Epithelial cell of esophagus (primary cell): ENCODE measurements around the gene ZNF396.

Experiments used
- DNase-seq: peaks from one replicate; pipeline ENCODE4 v3.0.0; 2010; ENCODE audit warnings: low read depth
- H3K4me3 ChIP-seq: 2 replicates; pipeline ENCODE4 v1.5.1; 2011; ENCODE audit warnings: mild to moderate bottlenecking, low read length, control low read depth
- TF ChIP-seq, protein P1 (sequence below): IDR thresholded peaks from 2 replicates; pipeline ENCODE4 v1.5.1; 2011; ENCODE audit warnings: low read depth, mild to moderate bottlenecking, low read length, control low read depth, inconsistent platforms; ENCODE audit not compliant: insufficient read depth; ENCODE audit errors: missing control alignments

The ZNF396 gene

DNA sequence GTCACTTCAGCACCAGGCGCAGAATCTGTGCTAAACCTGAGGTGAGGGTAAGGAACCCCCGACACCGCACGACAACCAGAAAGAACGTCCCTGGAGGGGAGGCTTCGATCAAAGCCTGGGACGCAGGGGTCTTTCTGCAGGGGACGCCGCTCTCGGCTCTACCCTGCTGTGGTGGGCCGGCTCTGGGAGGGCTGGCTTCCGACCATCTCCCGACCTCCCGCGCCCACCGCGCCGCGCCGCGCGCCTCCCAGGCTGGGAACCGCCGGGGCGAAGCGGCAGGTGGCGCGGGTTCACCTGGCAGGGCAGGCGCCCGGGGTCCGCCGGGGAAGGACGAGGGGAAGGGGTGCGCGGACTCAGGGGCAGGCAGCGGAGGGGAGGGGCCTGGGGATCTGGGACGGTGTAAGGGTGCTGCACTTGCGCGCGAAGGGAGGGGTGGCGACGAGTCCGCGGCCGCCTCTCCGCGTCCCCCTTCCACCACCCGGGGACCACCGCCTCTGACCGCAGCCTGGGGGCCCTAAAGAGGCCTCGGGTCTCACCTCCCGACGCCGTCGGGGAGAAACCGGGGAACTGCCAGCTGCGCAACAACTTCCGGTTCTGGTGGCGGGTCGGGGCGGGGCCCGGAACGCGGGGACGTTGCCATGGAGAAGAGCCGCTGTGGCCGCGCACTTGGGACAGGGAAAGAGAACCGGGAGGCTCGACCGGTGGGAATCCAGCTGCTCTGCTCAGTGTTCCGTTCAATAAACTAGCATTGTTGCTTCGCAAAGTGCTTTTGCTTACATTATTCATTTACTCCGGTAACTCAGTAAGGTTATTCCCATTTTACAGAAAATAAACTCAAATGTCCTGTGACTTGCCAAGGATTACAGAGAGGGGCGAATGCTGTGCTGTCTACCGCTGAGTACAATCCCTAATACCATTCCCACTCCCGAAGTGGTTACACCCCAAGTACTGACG is at the start of gene ZNF396:
Gene ZNF396 (minus strand): TSS at position 596 of the 954 bp plus-strand sequence. CDS start 3,045 bp downstream, outside the sequence.
- TF ChIP-seq, protein P1, sequence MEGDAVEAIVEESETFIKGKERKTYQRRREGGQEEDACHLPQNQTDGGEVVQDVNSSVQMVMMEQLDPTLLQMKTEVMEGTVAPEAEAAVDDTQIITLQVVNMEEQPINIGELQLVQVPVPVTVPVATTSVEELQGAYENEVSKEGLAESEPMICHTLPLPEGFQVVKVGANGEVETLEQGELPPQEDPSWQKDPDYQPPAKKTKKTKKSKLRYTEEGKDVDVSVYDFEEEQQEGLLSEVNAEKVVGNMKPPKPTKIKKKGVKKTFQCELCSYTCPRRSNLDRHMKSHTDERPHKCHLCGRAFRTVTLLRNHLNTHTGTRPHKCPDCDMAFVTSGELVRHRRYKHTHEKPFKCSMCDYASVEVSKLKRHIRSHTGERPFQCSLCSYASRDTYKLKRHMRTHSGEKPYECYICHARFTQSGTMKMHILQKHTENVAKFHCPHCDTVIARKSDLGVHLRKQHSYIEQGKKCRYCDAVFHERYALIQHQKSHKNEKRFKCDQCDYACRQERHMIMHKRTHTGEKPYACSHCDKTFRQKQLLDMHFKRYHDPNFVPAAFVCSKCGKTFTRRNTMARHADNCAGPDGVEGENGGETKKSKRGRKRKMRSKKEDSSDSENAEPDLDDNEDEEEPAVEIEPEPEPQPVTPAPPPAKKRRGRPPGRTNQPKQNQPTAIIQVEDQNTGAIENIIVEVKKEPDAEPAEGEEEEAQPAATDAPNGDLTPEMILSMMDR = no peak
- peak; percentile 54 for DNase-seq
- peak within 1 kb of the TSS; percentile 65 for H3K4me3 ChIP-seq

DNA sequence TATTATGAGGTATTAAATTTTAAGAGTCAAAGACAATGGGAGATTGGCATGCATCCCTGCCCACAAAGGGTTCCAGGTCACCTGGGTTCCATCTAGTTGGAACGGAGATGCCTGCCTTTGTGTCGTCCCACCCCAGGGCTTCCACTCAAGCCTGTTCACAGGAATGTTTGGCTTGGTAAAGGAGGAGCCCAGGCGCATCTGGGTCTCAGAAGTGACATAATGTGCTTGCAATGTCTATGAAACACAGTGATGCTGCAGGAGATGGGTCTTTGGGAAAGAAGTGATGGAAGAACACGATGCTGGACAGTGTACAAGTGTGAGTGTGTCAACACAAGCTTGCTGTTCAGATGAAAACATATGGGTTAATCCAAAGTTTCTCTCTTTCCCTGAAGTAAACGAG is 49.6 kb upstream of the ZNF396 start:
- TF ChIP-seq, protein P1 = no peak
- no peak for DNase-seq
- no peak overlapping the region for H3K4me3 ChIP-seq

DNA sequence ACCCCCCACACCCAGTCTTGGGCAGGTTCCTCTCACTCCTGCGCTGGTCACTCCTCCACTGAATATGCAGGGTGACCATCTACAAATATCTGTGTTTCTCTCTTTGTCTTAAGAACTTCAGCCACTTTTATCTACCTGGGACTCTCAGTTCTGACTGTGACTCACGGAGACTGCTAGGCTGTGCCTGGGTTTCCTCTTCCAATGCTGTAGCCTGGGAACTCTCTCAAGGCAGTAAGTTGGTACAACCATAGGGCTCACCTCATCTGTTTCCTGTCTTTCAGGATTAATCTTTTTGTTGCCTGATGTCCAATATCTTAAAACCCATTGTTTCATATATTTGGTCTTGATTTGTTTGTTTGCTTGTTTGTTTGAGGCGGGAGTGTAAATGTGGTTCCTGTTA is 47.2 kb upstream of the ZNF396 start:
- no peak overlapping the region for H3K4me3 ChIP-seq
- TF ChIP-seq, protein P1 = no peak

DNA sequence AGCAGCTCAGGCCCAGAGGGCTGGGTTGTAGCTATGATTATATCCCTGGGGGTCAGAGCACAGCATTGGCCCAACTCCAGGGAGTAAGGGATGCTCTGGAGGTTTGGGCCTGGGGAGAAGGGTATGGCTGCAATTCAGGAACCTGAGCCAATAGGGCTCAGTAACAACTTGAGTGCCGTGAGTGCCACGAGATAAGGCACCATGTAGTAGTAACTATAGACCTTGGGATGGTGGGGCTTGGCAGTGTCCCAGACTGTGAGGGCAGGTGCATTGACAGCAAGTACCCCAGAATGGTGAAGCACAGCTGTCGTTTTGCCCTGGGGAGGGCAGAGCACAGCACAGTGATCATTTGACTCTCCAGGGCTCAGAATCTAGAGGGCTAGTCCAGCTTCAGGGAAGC is 45.1 kb upstream of the ZNF396 start:
- TF ChIP-seq, protein P1 = no peak
- no peak for DNase-seq
- no peak overlapping the region for H3K4me3 ChIP-seq

More for the DNA sequence above, 47.2 kb upstream of the ZNF396 start:
- DNase-seq = no peak

DNA sequence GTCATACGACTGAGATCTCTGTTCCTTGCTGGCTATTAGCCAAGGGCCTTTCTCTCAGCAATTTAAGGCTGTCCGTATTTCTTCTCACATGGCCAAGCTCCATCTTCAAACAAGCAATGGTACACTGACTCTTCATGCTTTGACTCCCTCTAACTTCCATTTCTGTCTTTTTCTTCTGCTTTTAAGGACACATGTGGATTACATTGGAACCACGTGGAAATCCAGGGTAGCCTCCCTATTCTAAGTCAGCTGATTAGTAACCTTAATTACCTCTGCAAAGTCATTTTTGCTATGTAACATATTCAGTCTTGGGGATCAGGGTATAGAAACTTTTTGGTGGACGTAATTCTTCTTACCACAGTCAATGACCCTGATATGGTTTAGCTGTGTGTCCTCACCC is 41.5 kb upstream of the ZNF396 start:
- no peak for DNase-seq
- no peak overlapping the region for H3K4me3 ChIP-seq
- TF ChIP-seq, protein P1 = no peak

DNA sequence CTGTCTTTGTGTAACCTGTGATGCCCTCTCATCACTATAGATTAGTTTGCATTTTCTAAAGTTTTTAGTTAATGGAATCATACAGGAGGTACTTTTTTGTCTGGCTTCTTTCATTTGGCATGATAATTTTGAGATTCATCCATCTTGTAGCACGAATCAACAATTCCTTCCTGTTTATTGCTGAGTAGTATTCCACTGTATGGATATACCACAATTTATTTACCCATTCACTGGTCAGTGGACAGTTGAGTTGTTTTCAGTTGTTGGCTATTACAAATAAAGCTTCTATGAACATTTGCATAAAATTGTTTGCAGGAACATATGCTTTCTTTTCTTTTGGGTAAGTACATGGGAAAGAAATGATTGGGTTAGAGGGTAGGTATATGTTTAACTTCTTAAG is 40.1 kb upstream of the ZNF396 start:
- no peak overlapping the region for H3K4me3 ChIP-seq
- no peak for DNase-seq
- TF ChIP-seq, protein P1 = no peak
